GM18526 (cell line): ENCODE measurements around the gene IGFBP1.

ENCODE experiments used
- POLR2A ChIP-seq: IDR thresholded peaks from 3 replicates; pipeline ENCODE4 v1.6.1; 2011; ENCODE audit not compliant: insufficient read length; ENCODE audit errors: extremely low read depth

IGFBP1 gene

DNA sequence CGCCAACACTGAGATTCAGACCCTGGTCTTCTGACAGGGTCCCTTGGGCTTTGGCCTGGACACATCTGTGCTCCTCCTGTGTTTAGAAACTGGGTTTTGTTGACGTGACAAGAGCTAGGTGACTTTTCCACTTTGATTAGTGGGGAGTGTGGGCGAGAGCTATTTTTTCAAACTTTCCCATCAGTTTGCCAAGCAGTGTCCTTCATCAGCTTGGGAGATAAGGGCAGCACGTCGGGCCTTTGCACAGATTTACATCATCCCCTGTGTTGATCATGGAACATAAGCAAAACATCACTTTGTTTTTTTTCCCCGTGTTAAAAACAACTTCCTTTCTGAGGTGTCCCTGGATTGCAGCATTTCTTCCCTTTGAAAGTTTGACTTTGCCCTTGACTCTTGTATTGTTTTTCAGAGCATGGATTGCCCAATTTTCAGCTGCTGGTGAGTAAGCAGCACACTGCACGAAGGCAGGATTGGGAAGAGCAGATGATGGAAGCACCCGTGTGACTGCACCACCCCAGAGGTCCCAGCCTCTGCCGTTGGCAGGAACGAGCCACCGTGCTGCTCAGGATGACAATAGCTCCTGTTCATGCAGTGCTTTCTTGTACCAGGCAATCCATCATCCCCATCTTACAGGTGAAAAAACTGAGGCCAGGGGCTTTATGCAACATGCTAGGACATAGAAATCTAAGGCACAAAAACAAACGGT is 6.4 kb upstream of the IGFBP1 start:
- no peak for TF ChIP-seq POLR2A

DNA sequence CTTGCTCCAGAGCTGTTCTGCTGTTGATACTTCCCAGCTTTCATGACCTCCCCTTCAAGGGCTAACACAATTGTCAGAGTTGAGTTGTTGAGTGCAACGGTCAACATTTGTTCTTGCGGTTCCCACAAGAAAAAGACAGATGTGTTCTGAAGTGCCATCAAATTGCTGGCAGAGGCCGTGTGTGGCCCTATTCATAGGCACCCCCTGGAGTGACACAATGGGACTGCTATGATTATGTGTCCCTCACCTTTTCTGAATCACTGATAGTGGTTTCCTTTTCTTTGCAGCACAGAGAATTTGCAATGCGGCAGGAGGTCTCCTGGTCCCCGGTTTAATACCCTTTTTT is 5.8 kb upstream of the IGFBP1 start:
- no peak for TF ChIP-seq POLR2A

DNA sequence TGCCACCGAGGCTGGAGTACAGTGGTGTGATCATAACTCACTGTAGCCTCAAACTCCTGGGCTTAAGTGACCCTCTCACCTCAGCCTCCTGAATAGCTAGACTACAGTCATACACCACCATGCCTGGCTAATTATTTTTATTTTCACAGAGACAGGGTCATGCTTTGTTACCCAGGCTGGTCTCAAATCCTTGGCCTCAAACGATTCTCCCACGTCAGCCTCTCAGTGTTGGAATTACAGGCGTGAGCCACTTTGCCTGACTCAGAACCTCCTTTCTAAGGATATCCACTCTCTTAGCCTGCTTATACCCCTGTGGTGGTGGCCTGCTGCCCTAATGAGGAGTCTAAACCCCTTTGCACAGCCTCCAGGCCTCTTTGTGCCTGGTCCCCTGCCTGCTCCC is 4.2 kb upstream of the IGFBP1 start:
- TF ChIP-seq POLR2A, result no peak

DNA sequence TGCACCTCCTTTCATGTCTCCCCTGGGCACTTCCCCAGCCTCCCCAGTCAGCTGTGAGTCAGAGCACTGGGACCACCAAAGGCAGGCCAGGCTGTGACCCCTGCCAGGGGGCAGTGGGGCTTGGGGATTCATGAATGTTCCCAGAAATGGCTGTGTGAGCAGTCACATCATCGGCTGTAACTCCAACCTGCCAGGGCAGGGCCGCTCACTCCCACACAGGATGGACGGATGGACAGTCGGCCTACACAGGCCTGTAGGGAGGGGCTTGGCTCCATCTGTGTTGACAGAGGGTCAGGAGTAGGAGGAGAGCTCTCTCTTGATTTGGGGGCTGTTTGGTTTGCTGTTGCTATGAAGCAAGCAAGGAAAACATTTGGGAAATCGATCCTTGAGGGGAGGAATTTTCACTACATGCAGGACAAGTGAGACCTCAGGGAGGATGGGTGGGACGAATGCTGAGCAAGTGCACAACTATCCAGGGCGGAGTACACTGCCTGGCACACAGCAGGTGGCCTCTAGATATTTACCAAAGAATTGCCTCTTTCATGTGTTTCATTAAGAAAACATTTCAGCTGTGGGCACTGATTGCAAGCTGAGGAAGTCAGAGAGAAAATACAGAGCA is 2.9 kb upstream of the IGFBP1 start:
- no peak for TF ChIP-seq POLR2A

DNA sequence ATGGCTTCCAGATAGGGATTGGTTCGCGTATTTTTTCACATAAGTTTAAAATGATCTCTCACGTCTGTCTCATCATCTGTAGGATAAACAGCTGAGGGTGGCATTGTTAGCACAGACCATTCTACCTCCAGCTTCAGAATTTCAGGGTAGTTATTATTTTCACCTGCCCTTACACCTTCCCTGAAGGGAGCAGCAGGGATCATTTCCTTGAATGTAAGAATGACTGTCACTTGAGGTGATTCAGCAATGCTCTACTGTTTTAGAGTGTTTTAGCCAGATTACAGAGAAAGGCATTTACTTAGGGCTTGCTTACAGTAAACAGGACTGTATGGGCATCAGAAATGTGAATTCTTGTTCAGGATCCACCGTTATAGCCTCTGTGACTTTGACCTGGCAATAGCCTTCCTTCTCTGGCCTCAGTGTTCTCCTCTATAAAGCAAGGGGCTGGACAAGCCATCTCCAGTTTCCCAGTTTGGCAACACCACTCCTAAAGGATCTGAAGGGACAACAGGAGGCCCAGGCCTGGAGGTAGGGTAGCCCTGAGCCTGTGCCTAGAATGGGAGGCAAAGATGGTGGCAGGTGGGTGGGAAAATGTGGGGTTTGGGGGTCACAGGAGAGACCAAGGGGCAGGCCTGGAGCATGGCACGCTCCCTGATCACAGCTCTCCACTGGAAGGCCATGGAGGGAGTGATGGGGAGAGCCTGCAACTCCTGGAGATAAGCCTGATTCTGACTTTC is 1.2 kb upstream of the IGFBP1 start:
- TF ChIP-seq POLR2A, result no peak

DNA sequence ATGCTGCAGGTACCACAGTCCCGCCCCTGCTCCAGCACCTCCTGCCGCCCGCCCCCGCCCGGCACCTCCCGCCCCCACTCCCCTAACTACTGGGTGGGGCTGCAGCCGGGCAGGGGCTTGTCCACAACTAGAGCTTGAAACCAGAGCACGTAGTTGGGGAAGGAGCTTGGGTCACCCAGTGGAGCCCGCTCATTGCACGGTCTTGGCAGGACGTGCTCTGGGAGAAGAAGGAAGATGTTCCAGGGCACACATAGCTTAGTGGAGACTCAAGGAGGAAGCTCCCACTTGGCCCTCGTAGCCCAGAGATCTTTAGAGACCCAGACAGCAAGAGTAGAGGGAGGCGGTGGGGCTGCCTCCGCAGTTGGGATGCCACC is 692 bp downstream of the IGFBP1 start:
- TF ChIP-seq POLR2A, result no peak

DNA sequence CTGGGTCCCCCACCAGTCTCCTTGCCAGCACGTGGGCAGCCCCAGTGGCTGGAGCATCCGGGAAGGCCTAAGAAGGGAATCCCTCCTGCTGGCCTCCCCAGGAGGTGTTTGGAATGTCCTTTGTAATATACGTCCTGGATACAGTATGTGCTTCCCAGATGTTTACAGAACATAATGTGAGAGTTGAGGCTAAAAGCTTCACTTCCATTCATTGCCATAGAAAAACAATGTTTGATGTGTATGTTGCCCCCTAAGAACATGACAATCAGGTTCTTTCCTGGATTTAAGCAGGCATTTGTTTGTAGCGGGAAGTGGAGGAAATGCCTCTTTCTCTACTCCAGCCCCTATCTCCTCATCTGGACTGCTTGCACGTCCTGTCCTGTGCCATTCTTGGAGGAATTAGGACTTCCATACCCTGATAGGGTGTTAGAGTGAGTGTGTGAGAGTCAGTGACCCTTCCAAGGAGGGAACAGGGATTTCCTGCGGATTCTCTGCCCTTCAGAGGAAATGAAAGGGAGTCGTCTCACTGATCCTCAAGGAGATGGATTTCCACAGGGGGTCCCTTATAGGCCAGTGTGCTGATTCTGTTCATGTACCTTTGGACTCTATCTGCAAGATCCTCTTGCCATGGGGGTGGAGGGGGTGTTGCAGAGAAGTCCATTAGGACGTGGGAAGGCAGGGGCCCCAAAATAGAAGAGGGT is 1.2 kb downstream of the IGFBP1 start:
- TF ChIP-seq POLR2A, result no peak

DNA sequence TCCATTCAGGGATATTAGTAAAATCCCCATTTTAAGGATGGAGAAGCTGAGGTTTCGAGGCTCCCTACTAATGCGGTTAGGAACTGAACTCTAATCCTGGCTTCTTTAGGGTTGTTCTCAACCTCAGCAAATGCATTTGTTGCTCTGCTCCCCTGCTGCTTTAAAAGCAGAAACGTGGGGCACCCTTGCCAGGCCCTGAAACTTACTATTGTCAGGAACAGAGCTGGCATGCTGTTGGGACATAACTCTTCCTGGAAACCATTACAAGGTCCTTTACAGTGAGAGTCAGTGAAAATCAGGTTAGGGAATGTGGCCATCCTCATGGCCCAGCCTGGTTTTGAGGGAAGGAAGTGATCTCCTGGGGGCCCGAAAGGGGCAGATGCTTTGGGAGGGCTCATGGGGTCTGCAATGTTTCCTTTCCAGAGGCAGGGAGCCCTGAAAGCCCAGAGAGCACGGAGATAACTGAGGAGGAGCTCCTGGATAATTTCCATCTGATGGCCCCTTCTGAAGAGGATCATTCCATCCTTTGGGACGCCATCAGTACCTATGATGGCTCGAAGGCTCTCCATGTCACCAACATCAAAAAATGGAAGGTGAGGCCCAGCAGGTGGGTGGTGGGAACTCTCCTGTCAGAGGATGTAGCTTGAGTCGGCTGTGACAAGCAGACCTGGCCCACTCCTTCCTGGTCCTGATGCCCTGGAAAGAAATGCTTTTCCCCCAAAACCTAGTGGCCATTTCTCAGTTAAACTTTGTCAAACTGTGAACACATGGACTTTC is 2.0 kb downstream of the IGFBP1 start:
- TF ChIP-seq POLR2A, result no peak

DNA sequence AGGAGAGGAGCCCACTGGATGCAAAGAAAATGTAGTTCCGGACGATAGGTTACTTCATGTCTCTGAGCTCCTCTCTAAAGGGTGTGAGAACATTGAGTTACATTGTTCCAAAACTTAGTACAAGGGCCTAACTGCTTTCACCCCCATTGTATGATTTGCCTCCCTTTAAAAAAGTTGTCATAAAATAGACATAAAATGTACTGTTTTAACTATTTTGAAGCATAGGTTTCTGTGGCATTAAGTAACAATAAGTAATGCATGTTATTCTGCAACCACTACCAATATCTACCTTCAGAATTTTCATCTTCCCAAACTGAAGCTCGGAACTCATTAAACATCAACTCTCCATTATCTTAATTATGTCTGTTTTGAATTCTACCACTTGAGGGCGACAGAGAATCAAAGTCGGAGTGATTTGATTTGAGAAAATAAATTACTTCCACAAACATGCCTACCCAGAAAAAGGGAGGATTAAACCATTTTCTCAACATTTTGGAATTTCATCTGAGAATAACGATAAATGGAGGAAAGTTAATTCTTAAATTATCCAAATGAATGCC is 2.7 kb downstream of the IGFBP1 start:
- no peak for TF ChIP-seq POLR2A

DNA sequence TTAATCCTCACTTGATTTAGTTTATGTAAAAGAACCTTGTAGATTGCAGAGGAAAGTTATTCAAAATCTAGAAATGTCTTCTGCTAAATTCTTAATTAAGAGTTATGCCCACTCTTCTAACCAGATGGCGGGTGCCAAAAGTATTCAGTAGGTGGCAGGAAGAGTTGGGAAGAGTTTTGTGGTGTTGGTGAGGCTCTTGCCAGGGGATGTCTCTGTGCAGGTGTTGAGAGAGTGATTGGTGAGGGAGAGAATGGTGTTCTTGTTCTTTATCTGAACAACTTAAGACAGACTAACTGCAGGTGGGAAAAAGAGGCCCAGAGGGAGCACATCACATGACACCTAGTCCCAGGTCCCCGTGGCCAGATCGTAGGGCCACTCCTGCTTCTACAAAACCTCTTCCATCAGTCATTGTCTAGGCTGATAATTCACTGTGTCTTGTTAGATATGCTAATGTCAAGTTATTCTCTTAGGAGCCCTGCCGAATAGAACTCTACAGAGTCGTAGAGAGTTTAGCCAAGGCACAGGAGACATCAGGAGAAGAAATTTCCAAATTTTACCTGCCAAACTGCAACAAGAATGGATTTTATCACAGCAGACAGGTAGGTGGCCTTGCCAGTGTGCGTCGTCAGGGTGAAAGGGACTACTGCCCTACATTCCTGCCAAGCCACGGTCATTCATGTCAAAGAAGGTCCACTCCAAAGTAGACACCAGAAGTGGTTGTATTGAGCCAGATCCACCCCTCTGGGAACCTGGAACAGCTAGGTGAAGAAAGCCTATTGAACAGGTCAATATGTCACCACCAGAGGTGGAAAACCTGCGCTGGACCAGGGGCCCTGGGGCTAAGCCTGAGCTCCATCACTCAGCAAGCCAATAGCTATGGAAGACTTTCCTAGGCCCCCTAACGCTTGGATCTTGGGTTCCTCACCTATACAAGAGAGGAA is 3.4 kb downstream of the IGFBP1 start:
- TF ChIP-seq POLR2A, result no peak

DNA sequence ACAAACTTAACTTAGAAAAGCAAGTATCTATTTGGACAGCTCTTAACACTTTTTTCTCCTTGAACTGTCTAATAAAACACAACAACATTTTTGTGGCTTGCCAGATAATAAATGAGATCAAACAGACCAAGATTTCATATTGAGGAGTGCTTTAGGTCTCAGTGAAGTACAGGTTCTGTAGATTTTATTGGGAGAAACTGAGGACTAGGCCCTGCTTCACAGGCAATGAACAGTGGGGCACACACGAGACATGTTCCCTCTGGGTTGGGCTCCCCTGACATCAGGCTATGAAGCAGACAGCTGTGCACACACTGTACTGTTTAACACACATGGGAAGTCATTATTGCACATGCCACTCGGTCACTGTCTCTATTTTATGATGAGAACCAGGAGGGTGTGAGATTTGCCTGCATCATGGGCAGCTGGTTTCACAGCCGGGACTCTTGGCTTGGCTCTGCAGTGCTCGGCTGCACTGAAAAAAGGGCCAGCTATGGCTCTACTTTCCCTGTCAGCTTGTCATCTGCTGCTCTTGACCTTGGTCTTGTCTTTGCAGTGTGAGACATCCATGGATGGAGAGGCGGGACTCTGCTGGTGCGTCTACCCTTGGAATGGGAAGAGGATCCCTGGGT is 4.2 kb downstream of the IGFBP1 start:
- no peak for TF ChIP-seq POLR2A

DNA sequence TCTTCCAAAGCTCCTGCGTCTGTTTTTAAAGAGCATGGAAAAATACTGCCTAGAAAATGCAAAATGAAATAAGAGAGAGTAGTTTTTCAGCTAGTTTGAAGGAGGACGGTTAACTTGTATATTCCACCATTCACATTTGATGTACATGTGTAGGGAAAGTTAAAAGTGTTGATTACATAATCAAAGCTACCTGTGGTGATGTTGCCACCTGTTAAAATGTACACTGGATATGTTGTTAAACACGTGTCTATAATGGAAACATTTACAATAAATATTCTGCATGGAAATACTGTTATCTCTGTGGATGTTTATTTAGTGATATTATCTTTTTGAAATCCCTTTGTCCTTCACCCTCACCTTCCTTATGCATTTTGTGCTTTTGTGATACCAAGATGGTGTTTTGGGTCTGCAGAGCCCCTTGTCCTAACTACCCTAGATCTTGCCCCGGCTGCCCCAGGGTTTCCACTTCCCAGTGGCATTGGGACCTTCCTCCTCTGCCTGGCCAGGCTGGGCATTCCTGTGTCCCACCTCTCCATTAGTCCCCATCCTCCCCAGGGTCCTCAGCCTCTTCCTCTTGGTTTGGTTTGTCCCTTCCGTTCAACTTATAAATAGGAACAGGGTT is 5.2 kb downstream of the IGFBP1 start:
- TF ChIP-seq POLR2A, result no peak
